RWPE1 (cell line): ENCODE data around the gene DBP.

Experiments used
- CTCF ChIA-PET: fragments of 350-600 bp; sonication (Branson Sonifier 250); formaldehyde crosslinking; extraction: SDS; loops from one replicate; lab custom pipeline; 2021; lab: Yijun Ruan, JAX
- POLR2A ChIA-PET: fragments of 400-600 bp; formaldehyde crosslinking; extraction: SDS; loops from one replicate; lab custom pipeline; 2020; ENCODE audit warnings: antibody characterized with exemption; ENCODE audit not compliant: low non-redundant PET; lab: Yijun Ruan, JAX
- DNase-seq: peaks from one replicate; pipeline ENCODE4 v3.0.0; 2012; ENCODE audit warnings: low spot score
- H3K27ac ChIP-seq: fragments of 450-650 bp; 2 replicates; pipeline ENCODE4 v1.5.1; 2017
- TF ChIP-seq, protein P1 (sequence below): fragments of 450-650 bp; conservative IDR thresholded peaks from 2 replicates; pipeline ENCODE4 v1.5.1; 2017; ENCODE audit warnings: low read depth, mild to moderate bottlenecking

Gene DBP

GRCh38 chr19:48614436-48615230, 22.5 kb downstream of the DBP start, which contains the start of gene FAM83E:
FAM83E (minus strand) TSS chr19:48615076; CDS start chr19:48613372, 1,704 bp downstream.
- POLR2A ChIA-PET: interaction anchor here (1.0 to 1.2 kb wide), 2 partner anchors 18 to 127 kb away, joined by 3 to 4 read pairs; no protein-coding TSS in a partner anchor
- CTCF ChIA-PET: interaction anchor here (0.5 to 1.5 kb wide), 5 partner anchors 13 to 548 kb away, joined by 3 to 4 read pairs (median 3); partner anchors contain the start of gene KDELR1
- H3K27ac ChIP-seq: peak within 1 kb of the TSS; percentile 92
- peak; percentile 80 for DNase-seq
- TF ChIP-seq, protein P1, sequence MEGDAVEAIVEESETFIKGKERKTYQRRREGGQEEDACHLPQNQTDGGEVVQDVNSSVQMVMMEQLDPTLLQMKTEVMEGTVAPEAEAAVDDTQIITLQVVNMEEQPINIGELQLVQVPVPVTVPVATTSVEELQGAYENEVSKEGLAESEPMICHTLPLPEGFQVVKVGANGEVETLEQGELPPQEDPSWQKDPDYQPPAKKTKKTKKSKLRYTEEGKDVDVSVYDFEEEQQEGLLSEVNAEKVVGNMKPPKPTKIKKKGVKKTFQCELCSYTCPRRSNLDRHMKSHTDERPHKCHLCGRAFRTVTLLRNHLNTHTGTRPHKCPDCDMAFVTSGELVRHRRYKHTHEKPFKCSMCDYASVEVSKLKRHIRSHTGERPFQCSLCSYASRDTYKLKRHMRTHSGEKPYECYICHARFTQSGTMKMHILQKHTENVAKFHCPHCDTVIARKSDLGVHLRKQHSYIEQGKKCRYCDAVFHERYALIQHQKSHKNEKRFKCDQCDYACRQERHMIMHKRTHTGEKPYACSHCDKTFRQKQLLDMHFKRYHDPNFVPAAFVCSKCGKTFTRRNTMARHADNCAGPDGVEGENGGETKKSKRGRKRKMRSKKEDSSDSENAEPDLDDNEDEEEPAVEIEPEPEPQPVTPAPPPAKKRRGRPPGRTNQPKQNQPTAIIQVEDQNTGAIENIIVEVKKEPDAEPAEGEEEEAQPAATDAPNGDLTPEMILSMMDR: no peak

DNA sequence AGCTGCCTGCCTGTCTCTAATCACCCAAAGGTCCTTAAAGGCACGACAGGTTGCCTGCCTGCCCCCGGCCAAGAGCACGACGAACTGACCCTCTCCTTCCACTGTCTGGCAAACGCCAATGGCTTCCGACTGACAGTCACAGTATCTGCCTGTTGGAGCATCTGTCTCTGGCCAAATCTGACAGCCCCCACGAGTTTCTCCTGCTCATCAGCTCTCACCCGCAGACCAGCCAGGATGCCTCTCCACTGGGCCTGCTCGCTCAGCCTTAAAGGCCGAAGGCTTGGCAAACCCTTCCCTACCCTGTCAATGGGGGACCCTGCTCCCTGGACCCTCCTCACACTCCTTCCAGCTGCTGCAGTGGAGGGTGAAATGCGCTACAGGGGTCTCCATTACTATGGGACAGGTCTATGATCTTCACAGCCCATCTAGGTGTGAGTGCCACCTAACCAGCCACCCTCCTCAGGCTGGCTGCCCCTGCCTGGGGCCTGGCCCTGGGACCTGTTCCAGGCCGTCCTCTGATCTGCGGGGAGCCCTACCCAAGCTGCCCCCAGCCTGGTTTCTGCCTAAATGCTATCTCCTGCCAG, 23.2 kb downstream of the DBP start:
- ChIA-PET CTCF (no interaction called here), POLR2A (interaction anchor here (0.7 kb wide), 1 partner anchor 15 kb away, joined by 4 read pairs; no protein-coding TSS in a partner anchor)
- TF ChIP-seq, protein P1: no peak
- DNase-seq: no peak
- peak overlapping the region; percentile 92 for H3K27ac ChIP-seq

GRCh38 chr19:48613024-48613851, 23.9 kb downstream of the DBP start:
- TF ChIP-seq, protein P1: no peak
- ChIA-PET POLR2A (interaction anchor here (0.7 kb wide), 1 partner anchor 16 kb away, joined by 4 read pairs; no protein-coding TSS in a partner anchor), CTCF (interaction anchor here (0.7 kb wide), 1 partner anchor 107 kb away, joined by 3 read pairs; no protein-coding TSS in a partner anchor)
- DNase-seq: no peak
- peak overlapping the region; percentile 92 for H3K27ac ChIP-seq

DNA sequence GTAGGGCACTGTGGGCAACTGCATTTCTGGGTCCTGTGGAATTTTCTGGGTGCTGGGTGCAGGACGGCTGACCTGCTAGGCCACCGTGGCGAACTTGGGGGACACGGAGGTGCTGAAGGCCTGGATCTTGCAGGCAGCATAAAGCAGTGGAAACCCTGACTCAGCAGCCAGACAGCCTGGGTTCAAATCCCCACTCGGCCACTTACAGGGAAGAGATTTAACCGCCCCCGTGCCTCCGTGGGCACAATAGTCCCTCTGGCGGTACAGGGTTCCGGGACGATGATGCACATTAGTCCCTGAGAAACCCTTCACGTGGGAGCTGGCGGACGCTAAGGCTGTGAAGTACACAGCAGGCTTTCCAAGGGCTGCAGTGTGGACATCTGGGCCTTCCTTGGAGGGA, 25.3 kb downstream of the DBP start:
- CTCF ChIA-PET: no interaction called here
- POLR2A ChIA-PET: interaction anchor here (0.5 to 0.6 kb wide), 2 partner anchors 94 to 291 kb away, joined by 3 to 5 read pairs; no protein-coding TSS in a partner anchor
- no peak overlapping the region for H3K27ac ChIP-seq
- TF ChIP-seq, protein P1: no peak
- no peak for DNase-seq

- CTCF ChIA-PET: interaction anchor here (0.6 to 1.8 kb wide), 3 partner anchors 53 to 238 kb away, joined by 3 to 5 read pairs (median 3); no protein-coding TSS in a partner anchor
- POLR2A ChIA-PET: interaction anchor here (1.2 kb wide), 1 partner anchor 9 kb away, joined by 3 read pairs; the partner anchor contains the start of genes RPL18 and SPHK2
- H3K27ac ChIP-seq: no peak overlapping the region
- no peak for DNase-seq
- TF ChIP-seq, protein P1: no peak
Observed at GRCh38 chr19:48609571-48610108, 27.5 kb downstream of the DBP start.
